Ovary (tissue), 3 donors: ENCODE data around the gene TEFM.

ENCODE experiments used
- EP300 ChIP-seq: sonication (generic); formaldehyde crosslinking; IDR thresholded peaks from one replicate; pipeline ENCODE4 v1.6.1; 2017; ENCODE audit warnings: antibody characterized with exemption
- POLR2A ChIP-seq: fragments of 450-650 bp; IDR thresholded peaks from one replicate; pipeline ENCODE4 v1.6.1; 2017; ENCODE audit warnings: antibody characterized with exemption, mild to moderate bottlenecking, moderate library complexity
- TF ChIP-seq, protein P1 (sequence below), 3 donors: fragments of 450-650 bp in 2 of 3; fragments of 200-600 bp in 1 of 3; IDR thresholded peaks; one replicate each; pipeline versions ENCODE4 v1.5.1 to v1.8.0; 2016 to 2022; ENCODE audit warnings: antibody characterized with exemption in 3 of 3, mild to moderate bottlenecking in 1 of 3
- donor health status: DM: no; HTN: no; CAD: no.

DNA sequence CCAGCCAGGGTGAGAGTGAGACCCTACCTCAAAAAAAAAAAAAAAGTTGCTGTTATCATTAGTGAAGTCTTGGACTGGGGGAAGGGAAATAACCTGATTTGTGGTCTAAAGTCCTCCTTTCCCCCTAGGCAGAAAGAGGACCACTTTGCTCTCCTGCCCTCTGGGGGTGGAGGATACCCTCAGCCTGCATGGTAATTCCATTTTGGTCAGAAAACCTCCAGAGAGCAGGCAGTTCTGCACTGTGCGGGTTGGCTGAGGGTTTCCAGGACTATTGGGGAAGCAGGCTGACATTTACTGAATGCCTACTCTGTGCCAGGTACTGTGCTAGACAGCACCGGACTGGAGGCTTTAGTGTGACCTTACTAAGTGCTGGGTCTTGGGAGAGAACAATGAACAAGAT is 18.3 kb upstream of the TEFM start:
- TF ChIP-seq EP300: no peak
- TF ChIP-seq, protein P1, sequence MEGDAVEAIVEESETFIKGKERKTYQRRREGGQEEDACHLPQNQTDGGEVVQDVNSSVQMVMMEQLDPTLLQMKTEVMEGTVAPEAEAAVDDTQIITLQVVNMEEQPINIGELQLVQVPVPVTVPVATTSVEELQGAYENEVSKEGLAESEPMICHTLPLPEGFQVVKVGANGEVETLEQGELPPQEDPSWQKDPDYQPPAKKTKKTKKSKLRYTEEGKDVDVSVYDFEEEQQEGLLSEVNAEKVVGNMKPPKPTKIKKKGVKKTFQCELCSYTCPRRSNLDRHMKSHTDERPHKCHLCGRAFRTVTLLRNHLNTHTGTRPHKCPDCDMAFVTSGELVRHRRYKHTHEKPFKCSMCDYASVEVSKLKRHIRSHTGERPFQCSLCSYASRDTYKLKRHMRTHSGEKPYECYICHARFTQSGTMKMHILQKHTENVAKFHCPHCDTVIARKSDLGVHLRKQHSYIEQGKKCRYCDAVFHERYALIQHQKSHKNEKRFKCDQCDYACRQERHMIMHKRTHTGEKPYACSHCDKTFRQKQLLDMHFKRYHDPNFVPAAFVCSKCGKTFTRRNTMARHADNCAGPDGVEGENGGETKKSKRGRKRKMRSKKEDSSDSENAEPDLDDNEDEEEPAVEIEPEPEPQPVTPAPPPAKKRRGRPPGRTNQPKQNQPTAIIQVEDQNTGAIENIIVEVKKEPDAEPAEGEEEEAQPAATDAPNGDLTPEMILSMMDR (IDR thresholded peaks at IDR 0.05): no peak
- TF ChIP-seq POLR2A: no peak
